ENCODE results near the gene EIF1AD. TPM values are rescaled to one million over a fixed set of nuclear protein-coding genes. Genes with fewer than 3 reads are reported as not detected.
"Not testable (repeated sequence)": the region's sequence is repeated elsewhere in the genome, so short reads cannot be mapped to it uniquely, and the experiment has no call there.

Gene EIF1AD
- polyA plus RNA-seq, 3 donors, result 12.0 to 20.8 (median 12.9) TPM

GRCh38 chr11:65958291-65958690 is 43.7 kb downstream of the EIF1AD start:
- H3K27ac ChIP-seq (ENCODE audit: low read depth, low read length), result no peak overlapping the region
- 58 to 62% (median 61%) methylated on average over 4 of the region's 4 CpGs for WGBS, 3 donors

GRCh38 chr11:65954771-65955170 is 47.2 kb downstream of the EIF1AD start:
- WGBS, 3 donors, result 71 to 74% (median 73%) methylated on average over 8 of the region's 8 CpGs
- H3K27ac ChIP-seq (ENCODE audit: low read depth, low read length), result no peak overlapping the region

- WGBS, 3 donors, result 91 to 93% (median 92%) methylated on average over 19 to 20 of the region's 20 CpGs
- H3K27ac ChIP-seq (ENCODE audit: low read depth, low read length), result no peak overlapping the region
Measured at GRCh38 chr11:65953471-65953870, 48.5 kb downstream of the EIF1AD start.

- H3K27ac ChIP-seq (ENCODE audit: low read depth, low read length), result no peak overlapping the region
Measured at GRCh38 chr11:65952052-65952521, 49.9 kb downstream of the EIF1AD start.

GRCh38 chr11:65951641-65952040 is 50.3 kb downstream of the EIF1AD start:
- not testable (repeated sequence) for H3K27ac ChIP-seq (ENCODE audit: low read depth, low read length)
- WGBS, 3 donors, result 41 to 67% (median 51%) methylated on average over 3 of the region's 3 CpGs

More at GRCh38 chr11:65952052-65952521, 49.9 kb downstream of the EIF1AD start:
- 28 to 75% (median 51%) methylated on average over 6 of the region's 6 CpGs for WGBS, 3 donors

- 96% methylated on average over 5 of the region's 5 CpGs for WGBS, 3 donors
- H3K27ac ChIP-seq (ENCODE audit: low read depth, low read length), result not testable (repeated sequence)
Measured at GRCh38 chr11:65950711-65951110, 51.2 kb downstream of the EIF1AD start.

- no peak overlapping the region for H3K27ac ChIP-seq (ENCODE audit: low read depth, low read length)
- 76 to 88% (median 86%) methylated on average over 12 of the region's 12 CpGs for WGBS, 3 donors
Measured at GRCh38 chr11:65947603-65948125, 54.3 kb downstream of the EIF1AD start.

- H3K27ac ChIP-seq (ENCODE audit: low read depth, low read length), result no peak overlapping the region
- 57 to 63% (median 57%) methylated on average over 12 to 13 of the region's 13 CpGs for WGBS, 3 donors
Measured at GRCh38 chr11:65947133-65947532, 54.8 kb downstream of the EIF1AD start.

GRCh38 chr11:65946655-65947054 is 55.3 kb downstream of the EIF1AD start:
- H3K27ac ChIP-seq (ENCODE audit: low read depth, low read length), result no peak overlapping the region
- 84 to 86% (median 86%) methylated on average over 4 of the region's 4 CpGs for WGBS, 3 donors

Other genes with a start within 250 kb of the EIF1AD start
- gene AP5B1, start 221.2 kb downstream of the EIF1AD start, polyA plus RNA-seq, result 10 to 100 TPM in 2 of 3 donors, 1 to 10 TPM in 1; 7.4 to 22.6 (median 10.0) TPM
- gene OVOL1, start 215.1 kb downstream of the EIF1AD start, polyA plus RNA-seq, result under 1 TPM in 2 of 3 donors, not detected in 1; 0.21 to 0.68 TPM
- under 1 TPM in 2 of 3 donors, not detected in 1; 0.34 to 0.41 TPM for gene SNX32, start 168.2 kb downstream of the EIF1AD start, polyA plus RNA-seq
- 100 to 1,000 TPM; 206 to 826 (median 597) TPM for gene CFL1, start 144.0 kb downstream of the EIF1AD start, polyA plus RNA-seq
- gene MUS81, start 141.7 kb downstream of the EIF1AD start, polyA plus RNA-seq, result 10 to 100 TPM; 29.7 to 60.6 (median 40.3) TPM
- gene EFEMP2, start 129.4 kb downstream of the EIF1AD start, polyA plus RNA-seq, result 100 to 1,000 TPM in 1 of 3 donors, 10 to 100 TPM in 2; 16.6 to 103 (median 62.4) TPM
- gene CTSW, start 122.3 kb downstream of the EIF1AD start, polyA plus RNA-seq, result 1 to 10 TPM in 2 of 3 donors, under 1 TPM in 1; 0.26 to 2.7 (median 2.6) TPM
- 10 to 100 TPM; 31.2 to 68.7 (median 56.9) TPM for gene FIBP, start 113.7 kb downstream of the EIF1AD start, polyA plus RNA-seq
- 10 to 100 TPM; 18.1 to 75.3 (median 28.1) TPM for gene CCDC85B, start 111.5 kb downstream of the EIF1AD start, polyA plus RNA-seq
- 100 to 1,000 TPM in 1 of 3 donors, 10 to 100 TPM in 1, 1 to 10 TPM in 1; 1.5 to 100 (median 28.1) TPM for gene FOSL1, start 101.8 kb downstream of the EIF1AD start, polyA plus RNA-seq
- 10 to 100 TPM; 20.5 to 35.3 (median 29.1) TPM for gene C11orf68, start 83.1 kb downstream of the EIF1AD start, polyA plus RNA-seq
- 100 to 1,000 TPM in 2 of 3 donors, 10 to 100 TPM in 1; 46.7 to 142 (median 107) TPM for gene DRAP1, start 82.7 kb downstream of the EIF1AD start, polyA plus RNA-seq
- gene TSGA10IP, start 56.7 kb downstream of the EIF1AD start, polyA plus RNA-seq, result not detected
- 10 to 100 TPM; 26.9 to 51.8 (median 36.5) TPM for gene SART1, start 40.4 kb downstream of the EIF1AD start, polyA plus RNA-seq
- gene BANF1, start 346 bp upstream of the EIF1AD start, polyA plus RNA-seq, result 100 to 1,000 TPM in 2 of 3 donors, 10 to 100 TPM in 1; 75.9 to 175 (median 123) TPM
- under 1 TPM in 2 of 3 donors, not detected in 1; 0.28 to 0.84 TPM for gene CST6, start 9.9 kb upstream of the EIF1AD start, polyA plus RNA-seq
- gene CATSPER1, start 24.3 kb upstream of the EIF1AD start, polyA plus RNA-seq, result under 1 TPM in 2 of 3 donors, not detected in 1; 0.02 to 0.16 TPM
- under 1 TPM in 1 of 3 donors, not detected in 2; 0.64 TPM for gene GAL3ST3, start 47.0 kb upstream of the EIF1AD start, polyA plus RNA-seq
- gene SF3B2, start 50.2 kb upstream of the EIF1AD start, polyA plus RNA-seq, result 100 to 1,000 TPM in 1 of 3 donors, 10 to 100 TPM in 2; 95.6 to 110 (median 98.5) TPM
- 10 to 100 TPM; 16.6 to 29.4 (median 26.5) TPM for gene PACS1, start 68.1 kb upstream of the EIF1AD start, polyA plus RNA-seq

Measured in adipose tissue (tissue), 3 donors.